GM12878 (cell line): Measurements from ENCODE around the gene OGFR.

Experiments
- BMI1 ChIP-seq: fragments of 450-650 bp; IDR thresholded peaks from 2 replicates; pipeline ENCODE4 v1.6.1; 2016; ENCODE audit warnings: mild to moderate bottlenecking, moderate library complexity, borderline replicate concordance
- EGR1 ChIP-seq, 2 experiments: IDR thresholded peaks; 1 replicate in 1 of 2; 2 replicates in 1 of 2; pipeline ENCODE4 v1.6.1; 2011 to 2012; ENCODE audit warnings: low read depth in 2 of 2, low read length in 2 of 2, borderline replicate concordance in 1 of 2, mild to moderate bottlenecking in 1 of 2, moderate library complexity in 1 of 2
- EZH2 ChIP-seq: IDR thresholded peaks from 2 replicates; pipeline ENCODE4 v1.6.1; 2012; ENCODE audit warnings: low read depth, mild to moderate bottlenecking, control low read depth, inconsistent platforms, low read length, borderline replicate concordance; ENCODE audit not compliant: control insufficient read depth
- NR2C2 ChIP-seq: IDR thresholded peaks from 2 replicates; pipeline ENCODE4 v1.6.1; 2011; ENCODE audit warnings: borderline replicate concordance, low read depth; ENCODE audit not compliant: control insufficient read depth, insufficient read length
- PAX8 ChIP-seq: fragments of 450-650 bp; IDR thresholded peaks from 2 replicates; pipeline ENCODE4 v1.6.1; 2017; ENCODE audit warnings: mild to moderate bottlenecking, moderate library complexity
- POLR2A ChIP-seq: IDR thresholded peaks from 2 replicates; pipeline ENCODE4 v1.6.1; 2011; ENCODE audit warnings: low read depth, mild to moderate bottlenecking, low read length
- RELA ChIP-seq: fragments of 450-650 bp; IDR thresholded peaks from 2 replicates; pipeline ENCODE4 v1.8.0; 2014; ENCODE audit warnings: borderline replicate concordance; ENCODE audit not compliant: partially characterized antibody
- SIN3A ChIP-seq: IDR thresholded peaks from 2 replicates; pipeline ENCODE4 v1.6.1; 2012; ENCODE audit warnings: low read depth, low read length, improper control_type of control experiment
- SMC3 ChIP-seq: IDR thresholded peaks from 2 replicates; pipeline ENCODE4 v1.6.1; 2011; ENCODE audit warnings: low read length, improper control_type of control experiment, borderline replicate concordance
- TF ChIP-seq, protein P1 (sequence below): IDR thresholded peaks from 2 replicates; pipeline ENCODE4 v1.6.1; 2012; ENCODE audit warnings: low read length, inconsistent platforms
- TF ChIP-seq, protein P2 (sequence below), 3 experiments: IDR thresholded peaks in 2 of 3; conservative IDR thresholded peaks in 1 of 3; 2 replicates each; pipeline ENCODE4 v1.5.1; 2011; ENCODE audit warnings: low read depth in 3 of 3, low read length in 3 of 3, mild to moderate bottlenecking in 3 of 3, control low read depth in 2 of 3, moderate library complexity in 2 of 3, inconsistent platforms in 1 of 3, mixed read lengths in 1 of 3; ENCODE audit not compliant: control insufficient read depth in 2 of 3, insufficient read depth in 1 of 3; ENCODE audit errors: extremely low read depth in 1 of 3
- TF ChIP-seq, protein P3 (sequence below): fragments of 450-650 bp; formaldehyde crosslinking; IDR thresholded peaks from 2 replicates; pipeline ENCODE4 v1.5.0; 2022; ENCODE audit warnings: mild to moderate bottlenecking, missing genetic modification characterization

DNA sequence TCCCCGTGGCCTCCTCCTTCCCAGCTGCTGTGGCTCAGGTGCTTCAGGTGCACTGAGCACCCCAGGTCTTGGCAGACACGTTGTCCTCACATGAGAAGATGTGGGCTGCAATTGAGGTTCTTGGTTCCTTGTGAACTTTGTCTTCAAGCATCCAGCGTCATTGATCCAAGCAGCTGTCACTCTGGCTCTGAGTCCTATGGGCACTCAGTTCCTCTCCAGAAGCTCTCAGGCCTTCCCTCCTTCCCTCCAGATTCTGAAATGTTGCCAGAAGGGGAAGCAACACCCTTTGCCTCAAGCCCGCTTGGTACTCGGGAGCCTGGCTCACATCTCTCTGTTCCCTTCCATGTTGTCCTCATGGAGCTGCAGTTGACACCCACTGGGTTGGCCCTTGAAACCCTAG is 16.8 kb upstream of the OGFR start:
- TF ChIP-seq, protein P1, sequence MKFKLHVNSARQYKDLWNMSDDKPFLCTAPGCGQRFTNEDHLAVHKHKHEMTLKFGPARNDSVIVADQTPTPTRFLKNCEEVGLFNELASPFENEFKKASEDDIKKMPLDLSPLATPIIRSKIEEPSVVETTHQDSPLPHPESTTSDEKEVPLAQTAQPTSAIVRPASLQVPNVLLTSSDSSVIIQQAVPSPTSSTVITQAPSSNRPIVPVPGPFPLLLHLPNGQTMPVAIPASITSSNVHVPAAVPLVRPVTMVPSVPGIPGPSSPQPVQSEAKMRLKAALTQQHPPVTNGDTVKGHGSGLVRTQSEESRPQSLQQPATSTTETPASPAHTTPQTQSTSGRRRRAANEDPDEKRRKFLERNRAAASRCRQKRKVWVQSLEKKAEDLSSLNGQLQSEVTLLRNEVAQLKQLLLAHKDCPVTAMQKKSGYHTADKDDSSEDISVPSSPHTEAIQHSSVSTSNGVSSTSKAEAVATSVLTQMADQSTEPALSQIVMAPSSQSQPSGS = no peak
- TF ChIP-seq POLR2A = no peak
- TF ChIP-seq BMI1 = no peak
- no peak for TF ChIP-seq SMC3
- TF ChIP-seq, protein P2, sequence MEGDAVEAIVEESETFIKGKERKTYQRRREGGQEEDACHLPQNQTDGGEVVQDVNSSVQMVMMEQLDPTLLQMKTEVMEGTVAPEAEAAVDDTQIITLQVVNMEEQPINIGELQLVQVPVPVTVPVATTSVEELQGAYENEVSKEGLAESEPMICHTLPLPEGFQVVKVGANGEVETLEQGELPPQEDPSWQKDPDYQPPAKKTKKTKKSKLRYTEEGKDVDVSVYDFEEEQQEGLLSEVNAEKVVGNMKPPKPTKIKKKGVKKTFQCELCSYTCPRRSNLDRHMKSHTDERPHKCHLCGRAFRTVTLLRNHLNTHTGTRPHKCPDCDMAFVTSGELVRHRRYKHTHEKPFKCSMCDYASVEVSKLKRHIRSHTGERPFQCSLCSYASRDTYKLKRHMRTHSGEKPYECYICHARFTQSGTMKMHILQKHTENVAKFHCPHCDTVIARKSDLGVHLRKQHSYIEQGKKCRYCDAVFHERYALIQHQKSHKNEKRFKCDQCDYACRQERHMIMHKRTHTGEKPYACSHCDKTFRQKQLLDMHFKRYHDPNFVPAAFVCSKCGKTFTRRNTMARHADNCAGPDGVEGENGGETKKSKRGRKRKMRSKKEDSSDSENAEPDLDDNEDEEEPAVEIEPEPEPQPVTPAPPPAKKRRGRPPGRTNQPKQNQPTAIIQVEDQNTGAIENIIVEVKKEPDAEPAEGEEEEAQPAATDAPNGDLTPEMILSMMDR (IDR thresholded peaks at IDR 0.05 in 2 of 3, conservative IDR thresholded peaks at IDR 0.05 in 1 of 3; ENCODE audit: control insufficient read depth in 2 of 3, extremely low read depth in 1 of 3, insufficient read depth in 1 of 3, low read depth in 3 of 3, low read length in 3 of 3) = no peak
- no peak for TF ChIP-seq RELA
- TF ChIP-seq SIN3A = no peak
- no peak for TF ChIP-seq EGR1 (IDR thresholded peaks at IDR 0.05; ENCODE audit: borderline replicate concordance in 1 of 2, low read depth in 2 of 2, low read length in 2 of 2)
- TF ChIP-seq, protein P3, sequence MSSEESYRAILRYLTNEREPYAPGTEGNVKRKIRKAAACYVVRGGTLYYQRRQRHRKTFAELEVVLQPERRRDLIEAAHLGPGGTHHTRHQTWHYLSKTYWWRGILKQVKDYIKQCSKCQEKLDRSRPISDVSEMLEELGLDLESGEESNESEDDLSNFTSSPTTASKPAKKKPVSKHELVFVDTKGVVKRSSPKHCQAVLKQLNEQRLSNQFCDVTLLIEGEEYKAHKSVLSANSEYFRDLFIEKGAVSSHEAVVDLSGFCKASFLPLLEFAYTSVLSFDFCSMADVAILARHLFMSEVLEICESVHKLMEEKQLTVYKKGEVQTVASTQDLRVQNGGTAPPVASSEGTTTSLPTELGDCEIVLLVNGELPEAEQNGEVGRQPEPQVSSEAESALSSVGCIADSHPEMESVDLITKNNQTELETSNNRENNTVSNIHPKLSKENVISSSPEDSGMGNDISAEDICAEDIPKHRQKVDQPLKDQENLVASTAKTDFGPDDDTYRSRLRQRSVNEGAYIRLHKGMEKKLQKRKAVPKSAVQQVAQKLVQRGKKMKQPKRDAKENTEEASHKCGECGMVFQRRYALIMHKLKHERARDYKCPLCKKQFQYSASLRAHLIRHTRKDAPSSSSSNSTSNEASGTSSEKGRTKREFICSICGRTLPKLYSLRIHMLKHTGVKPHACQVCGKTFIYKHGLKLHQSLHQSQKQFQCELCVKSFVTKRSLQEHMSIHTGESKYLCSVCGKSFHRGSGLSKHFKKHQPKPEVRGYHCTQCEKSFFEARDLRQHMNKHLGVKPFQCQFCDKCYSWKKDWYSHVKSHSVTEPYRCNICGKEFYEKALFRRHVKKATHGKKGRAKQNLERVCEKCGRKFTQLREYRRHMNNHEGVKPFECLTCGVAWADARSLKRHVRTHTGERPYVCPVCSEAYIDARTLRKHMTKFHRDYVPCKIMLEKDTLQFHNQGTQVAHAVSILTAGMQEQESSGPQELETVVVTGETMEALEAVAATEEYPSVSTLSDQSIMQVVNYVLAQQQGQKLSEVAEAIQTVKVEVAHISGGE (CRISPR knock-in tag) = no peak
- TF ChIP-seq NR2C2 = no peak
- TF ChIP-seq PAX8 = no peak
- no peak for TF ChIP-seq EZH2
